OCI-LY3 (cell line): ENCODE measurements around the gene CBR4.

Experiments
- H2AFZ ChIP-seq: fragments of 200-600, 300-600 bp; shearing (Covaris generic); 2 replicates; pipeline ENCODE4 v1.6.0; 2014; ENCODE audit warnings: antibody characterized with exemption, low read depth, low read length
- H3K27ac ChIP-seq: fragments of 200-600, 300-600 bp; sonication (generic); 2 replicates; pipeline ENCODE4 v1.5.1; 2014; ENCODE audit warnings: mild to moderate bottlenecking, low read length, moderate library complexity, mixed read lengths
- H3K27me3 ChIP-seq: fragments of 200-600, 300-600 bp; sonication (generic); 2 replicates; pipeline ENCODE4 v1.6.1; 2014; ENCODE audit warnings: low read depth, low read length, mixed read lengths
- H3K36me3 ChIP-seq: fragments of 200-600, 300-600 bp; sonication (generic); replicated peaks from 2 replicates; pipeline ENCODE3; 2014; ENCODE audit warnings: low read depth, low read length, mixed read lengths
- H3K4me1 ChIP-seq: fragments of 300-600, 200-600 bp; sonication (generic); 2 replicates; pipeline ENCODE4 v1.6.1; 2014; ENCODE audit warnings: low read length, mixed read lengths
- H3K4me2 ChIP-seq: fragments of 200-600, 300-600 bp; sonication (generic); 2 replicates; pipeline ENCODE4 v1.6.1; 2014; ENCODE audit warnings: low read length, mixed read lengths
- H3K4me3 ChIP-seq: fragments of 300-600, 200-600 bp; sonication (generic); 2 replicates; pipeline ENCODE4 v1.5.1; 2014; ENCODE audit warnings: antibody characterized with exemption, mild to moderate bottlenecking, low read length, moderate library complexity
- H3K79me2 ChIP-seq: fragments of 300-600, 200-600 bp; shearing (Covaris generic); 2 replicates; pipeline ENCODE4 v1.6.1; 2014; ENCODE audit warnings: mild to moderate bottlenecking, low read length, mixed read lengths
- H3K9ac ChIP-seq: fragments of 300-600, 200-600 bp; shearing (Covaris generic); 2 replicates; pipeline ENCODE4 v1.6.0; 2014; ENCODE audit warnings: mild to moderate bottlenecking, low read length, moderate library complexity
- H3K9me3 ChIP-seq: fragments of 200-600, 300-600 bp; shearing (Covaris generic); 2 replicates; pipeline ENCODE4 v1.6.1; 2014; ENCODE audit warnings: low read length, mixed read lengths; ENCODE audit not compliant: insufficient read depth
- H4K20me1 ChIP-seq: fragments of 200-600, 300-600 bp; sonication (generic); 2 replicates; pipeline ENCODE4 v1.6.1; 2016; ENCODE audit warnings: low read length, mixed read lengths; ENCODE audit not compliant: insufficient read depth
- EZH2phosphoT487 ChIP-seq: fragments of 200-600 bp; shearing (Covaris generic); IDR thresholded peaks from 2 replicates; pipeline ENCODE4 v1.6.1; 2018; ENCODE audit warnings: antibody characterized with exemption, mixed run types, low read depth
- TF ChIP-seq, protein P1 (sequence below): fragments of 200-600, 300-600 bp; sonication (generic); IDR thresholded peaks from 2 replicates; pipeline ENCODE4 v1.5.1; 2014; ENCODE audit warnings: antibody characterized with exemption, low read length, low read depth

CBR4 gene

DNA sequence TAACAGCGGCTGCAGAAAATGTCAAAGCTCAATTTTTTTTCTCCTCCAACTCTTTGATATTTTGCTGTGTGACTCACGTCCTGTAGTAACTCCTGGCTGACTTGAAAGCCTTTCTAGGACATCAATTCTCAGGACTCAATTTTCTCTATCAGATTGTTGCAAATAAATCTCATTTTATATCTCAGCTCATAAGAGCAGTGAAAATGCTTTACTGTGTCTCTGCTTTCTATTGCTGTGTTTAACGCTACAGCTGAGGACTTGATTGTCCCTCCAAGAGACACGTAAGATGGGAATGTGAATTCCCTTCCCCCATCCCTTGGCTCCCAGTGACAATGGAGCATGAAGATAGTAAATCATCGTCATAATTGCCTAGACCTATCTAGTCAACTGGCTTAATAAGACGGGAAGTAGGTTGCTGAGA lies 20.5 kb upstream of the CBR4 start:
- Histone ChIP-seq H3K9me3 (no peaks in the 10 kb centered on the region), H3K27ac (no peak overlapping the region), H2AFZ (no peak overlapping the region), H3K4me3 (no peak overlapping the region), H3K4me2 (no peak overlapping the region), H3K79me2 (no peaks in the 10 kb centered on the region), H3K27me3 (peaks cover 54% of the 10 kb centered on the region), H3K36me3 (no peaks in the 10 kb centered on the region), H3K4me1 (no peaks in the 10 kb centered on the region), H4K20me1 (no peaks in the 10 kb centered on the region), H3K9ac (no peak overlapping the region)
- TF ChIP-seq EZH2phosphoT487: no peak
- TF ChIP-seq, protein P1, sequence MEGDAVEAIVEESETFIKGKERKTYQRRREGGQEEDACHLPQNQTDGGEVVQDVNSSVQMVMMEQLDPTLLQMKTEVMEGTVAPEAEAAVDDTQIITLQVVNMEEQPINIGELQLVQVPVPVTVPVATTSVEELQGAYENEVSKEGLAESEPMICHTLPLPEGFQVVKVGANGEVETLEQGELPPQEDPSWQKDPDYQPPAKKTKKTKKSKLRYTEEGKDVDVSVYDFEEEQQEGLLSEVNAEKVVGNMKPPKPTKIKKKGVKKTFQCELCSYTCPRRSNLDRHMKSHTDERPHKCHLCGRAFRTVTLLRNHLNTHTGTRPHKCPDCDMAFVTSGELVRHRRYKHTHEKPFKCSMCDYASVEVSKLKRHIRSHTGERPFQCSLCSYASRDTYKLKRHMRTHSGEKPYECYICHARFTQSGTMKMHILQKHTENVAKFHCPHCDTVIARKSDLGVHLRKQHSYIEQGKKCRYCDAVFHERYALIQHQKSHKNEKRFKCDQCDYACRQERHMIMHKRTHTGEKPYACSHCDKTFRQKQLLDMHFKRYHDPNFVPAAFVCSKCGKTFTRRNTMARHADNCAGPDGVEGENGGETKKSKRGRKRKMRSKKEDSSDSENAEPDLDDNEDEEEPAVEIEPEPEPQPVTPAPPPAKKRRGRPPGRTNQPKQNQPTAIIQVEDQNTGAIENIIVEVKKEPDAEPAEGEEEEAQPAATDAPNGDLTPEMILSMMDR: no peak

DNA sequence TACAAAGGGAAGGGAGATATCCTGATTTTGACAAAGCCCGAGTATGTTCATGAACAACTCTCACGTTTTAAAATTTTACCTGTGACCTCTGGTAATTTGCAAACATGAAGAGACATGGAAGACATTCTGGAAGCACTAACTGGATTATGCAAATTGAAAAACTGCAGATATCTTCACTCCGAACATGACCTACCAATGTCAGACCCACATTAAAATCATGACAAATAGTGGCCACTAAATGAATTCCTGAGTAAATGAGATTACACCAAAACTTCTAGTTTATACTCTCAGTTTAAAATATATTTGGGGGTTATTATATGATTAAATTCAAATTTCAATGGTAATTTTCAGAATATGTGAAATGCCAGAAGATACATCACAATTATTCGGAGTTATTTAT lies 19.9 kb upstream of the CBR4 start:
- H4K20me1 ChIP-seq: no peaks in the 10 kb centered on the region
- no peaks in the 10 kb centered on the region for H3K36me3 ChIP-seq
- no peak overlapping the region for H3K4me2 ChIP-seq
- peaks cover 57% of the 10 kb centered on the region for H3K27me3 ChIP-seq
- H3K27ac ChIP-seq: no peak overlapping the region
- H3K4me3 ChIP-seq: no peak overlapping the region
- no peak overlapping the region for H2AFZ ChIP-seq
- TF ChIP-seq, protein P1: no peak
- no peak for TF ChIP-seq EZH2phosphoT487
- no peaks in the 10 kb centered on the region for H3K4me1 ChIP-seq
- no peaks in the 10 kb centered on the region for H3K79me2 ChIP-seq
- no peak overlapping the region for H3K9ac ChIP-seq
- no peaks in the 10 kb centered on the region for H3K9me3 ChIP-seq

DNA sequence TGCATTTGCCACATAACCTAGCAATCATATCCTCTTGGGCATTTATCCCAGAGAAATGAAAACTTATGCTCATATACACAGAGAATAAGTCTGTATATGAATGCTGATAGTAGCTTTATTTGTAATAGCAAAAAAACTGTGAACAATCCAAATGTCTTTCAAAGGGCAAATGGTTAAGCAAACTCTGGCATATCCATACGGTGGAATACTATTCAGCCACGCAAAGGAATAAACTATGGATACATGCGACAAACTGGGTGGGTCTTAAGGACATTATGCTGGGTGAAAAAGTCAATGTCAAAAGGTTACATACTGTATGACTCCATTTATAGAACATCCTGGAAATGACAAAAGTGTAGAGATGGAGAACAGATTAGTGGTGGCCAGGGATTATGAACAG lies 17.6 kb upstream of the CBR4 start:
- H3K9me3 ChIP-seq: no peaks in the 10 kb centered on the region

DNA sequence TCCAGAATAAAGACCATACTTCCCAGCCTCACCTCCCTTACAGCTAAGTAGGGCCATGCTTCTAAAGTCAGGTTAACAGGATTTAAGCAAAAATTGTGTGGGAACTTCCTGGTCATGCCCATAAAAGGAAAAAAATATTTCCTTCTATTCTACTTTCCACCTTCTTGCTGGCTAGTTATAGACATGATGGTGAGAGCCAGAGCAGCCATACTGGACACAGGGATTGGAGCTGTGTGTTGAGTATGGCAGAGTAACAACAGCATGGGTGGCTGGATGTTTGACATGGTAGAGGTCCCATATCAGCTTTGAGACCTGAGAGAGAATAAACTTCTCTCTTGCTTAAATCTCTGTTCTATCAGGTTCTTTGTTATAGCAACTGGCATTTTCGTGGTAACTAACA lies 15.1 kb upstream of the CBR4 start:
- Histone ChIP-seq H4K20me1 (no peaks in the 10 kb centered on the region), H2AFZ (no peak overlapping the region), H3K27ac (no peak overlapping the region), H3K27me3 (peaks cover 43% of the 10 kb centered on the region), H3K36me3 (no peaks in the 10 kb centered on the region), H3K9me3 (no peaks in the 10 kb centered on the region), H3K79me2 (no peaks in the 10 kb centered on the region), H3K4me2 (no peak overlapping the region), H3K4me3 (no peak overlapping the region), H3K9ac (no peak overlapping the region), H3K4me1 (no peaks in the 10 kb centered on the region)
- no peak for TF ChIP-seq EZH2phosphoT487
- TF ChIP-seq, protein P1: no peak

More for the DNA sequence above, 17.6 kb upstream of the CBR4 start:
- no peaks in the 10 kb centered on the region for H4K20me1 ChIP-seq
- H3K4me1 ChIP-seq: no peaks in the 10 kb centered on the region
- peaks cover 61% of the 10 kb centered on the region for H3K27me3 ChIP-seq
- no peak for TF ChIP-seq EZH2phosphoT487
- TF ChIP-seq, protein P1: no peak
- H3K79me2 ChIP-seq: no peaks in the 10 kb centered on the region
- H3K4me2 ChIP-seq: no peak overlapping the region
- H3K36me3 ChIP-seq: no peaks in the 10 kb centered on the region
- H2AFZ ChIP-seq: no peak overlapping the region
- no peak overlapping the region for H3K4me3 ChIP-seq
- H3K27ac ChIP-seq: no peak overlapping the region
- H3K9ac ChIP-seq: no peak overlapping the region
